Activated B cell treated with CpG ODN at 0.5 μM for 24 hours (primary cell): Measurements from ENCODE around the gene DGKB. TPM values are rescaled to one million over a fixed set of nuclear protein-coding genes. Genes with fewer than 3 reads are reported as not detected.

ENCODE experiments used
- ATAC-seq: fragments of 200-7000 bp; cut with Tn5 transposase; one replicate; pipeline ENCODE4 v1.10.0; 2021; ENCODE audit warnings: low read depth, mild to moderate bottlenecking, moderate library complexity
- CTCF ChIA-PET: fragments of 350-600 bp; sonication (Branson Sonifier 250); formaldehyde crosslinking; loops from one replicate; lab custom pipeline; 2021; ENCODE audit warnings: antibody characterized with exemption; lab: Charles Lee
- POLR2A ChIA-PET: fragments of 350-600 bp; sonication (Branson Sonifier 250); formaldehyde crosslinking; loops from one replicate; lab custom pipeline; 2021; ENCODE audit warnings: antibody characterized with exemption; lab: Charles Lee
- DNase-seq: peaks from one replicate; pipeline ENCODE4 v3.0.0; 2022
- H3K27ac Mint-ChIP-seq: one replicate; pipeline ENCODE4 v1.8.0; 2020; ENCODE audit warnings: mixed read lengths
- H3K27me3 Mint-ChIP-seq: one replicate; pipeline ENCODE4 v1.8.0; 2021; ENCODE audit warnings: mixed read lengths
- H3K36me3 Mint-ChIP-seq: one replicate; pipeline ENCODE4 v1.8.0; 2021; ENCODE audit warnings: low read depth, mixed read lengths
- H3K4me1 Mint-ChIP-seq: one replicate; pipeline ENCODE4 v1.8.0; 2021; ENCODE audit warnings: mixed read lengths
- H3K4me3 Mint-ChIP-seq: one replicate; pipeline ENCODE4 v1.8.0; 2020; ENCODE audit warnings: mild to moderate bottlenecking, mixed read lengths
- H3K9me3 Mint-ChIP-seq: one replicate; pipeline ENCODE4 v1.8.0; 2020; ENCODE audit warnings: mixed read lengths
- CTCF ChIP-seq: fragments of 200-600 bp; IDR thresholded peaks from one replicate; pipeline ENCODE4 v1.8.0; 2022; ENCODE audit warnings: antibody characterized with exemption, mild to moderate bottlenecking
- intact Hi-C: fragments of 100-400 bp; cut with micrococcal nuclease; formaldehyde crosslinking; loops from one replicate; pipeline ENCODE4 v1.15.1; 2024
- total RNA-seq: library from RNA; stranded (reverse); gene quantifications from 2 replicates; pipeline ENCODE4 v1.2.3, GENCODE V29; 2022

The DGKB gene
- total RNA-seq, 1 donor from 2014 or later, result not detected

GRCh38 chr7:14666304-14666703, 236.2 kb downstream of the DGKB start:
- intact Hi-C loops, result no loop called here
- Mint-ChIP-seq H3K9me3 (no peaks in the 10 kb centered on the region), H3K4me3 (no peak overlapping the region), H3K27me3 (no peaks in the 10 kb centered on the region), H3K27ac (no peak overlapping the region), H3K36me3 (no peaks in the 10 kb centered on the region), H3K4me1 (no peaks in the 10 kb centered on the region)
- no peak for TF ChIP-seq CTCF
- no peak for ATAC-seq
- DNase-seq, result no peak
- ChIA-PET POLR2A (no interaction called here), CTCF (interaction anchor here (1.9 kb wide), 1 partner anchor 25 kb away, joined by 4 read pairs; no protein-coding TSS in a partner anchor)

GRCh38 chr7:14639801-14640200, 262.8 kb downstream of the DGKB start:
- intact Hi-C loops, result no loop called here
- no peak for DNase-seq
- no peak overlapping the region for H3K27ac Mint-ChIP-seq
- TF ChIP-seq CTCF, result no peak
- H3K4me3 Mint-ChIP-seq, result no peak overlapping the region
- ATAC-seq, result no peak
- ChIA-PET POLR2A (no interaction called here), CTCF (no interaction called here)
- no peaks in the 10 kb centered on the region for H3K4me1 Mint-ChIP-seq
- H3K27me3 Mint-ChIP-seq, result no peaks in the 10 kb centered on the region
- peaks cover 11% of the 10 kb centered on the region for H3K9me3 Mint-ChIP-seq
- H3K36me3 Mint-ChIP-seq, result no peaks in the 10 kb centered on the region

- ATAC-seq (no peak), DNase-seq (no peak)
- POLR2A ChIA-PET, result no interaction called here
- H3K9me3 Mint-ChIP-seq, result peaks cover 7% of the 10 kb centered on the region
- CTCF ChIA-PET, result no interaction called here
- no peak overlapping the region for H3K27ac Mint-ChIP-seq
- H3K36me3 Mint-ChIP-seq, result no peaks in the 10 kb centered on the region
- H3K4me3 Mint-ChIP-seq, result no peak overlapping the region
- TF ChIP-seq CTCF, result no peak
- intact Hi-C loops, result no loop called here
- H3K27me3 Mint-ChIP-seq, result no peaks in the 10 kb centered on the region
- no peaks in the 10 kb centered on the region for H3K4me1 Mint-ChIP-seq
Measured at GRCh38 chr7:14639329-14639728, 263.2 kb downstream of the DGKB start.

- Mint-ChIP-seq H3K4me1 (no peaks in the 10 kb centered on the region), H3K9me3 (peaks cover 2% of the 10 kb centered on the region), H3K27me3 (no peaks in the 10 kb centered on the region), H3K27ac (no peak overlapping the region), H3K4me3 (no peak overlapping the region), H3K36me3 (no peaks in the 10 kb centered on the region)
- CTCF ChIA-PET, result no interaction called here
- TF ChIP-seq CTCF, result no peak
- ATAC-seq, result no peak
- intact Hi-C loops, result no loop called here
- POLR2A ChIA-PET, result no interaction called here
- no peak for DNase-seq
Measured at GRCh38 chr7:14637968-14638367, 264.6 kb downstream of the DGKB start.

- no peak overlapping the region for H3K4me3 Mint-ChIP-seq
- intact Hi-C loops, result no loop called here
- DNase-seq (no peak), ATAC-seq (no peak)
- no peak overlapping the region for H3K27ac Mint-ChIP-seq
- ChIA-PET POLR2A (no interaction called here), CTCF (no interaction called here)
- H3K36me3 Mint-ChIP-seq, result no peaks in the 10 kb centered on the region
- H3K27me3 Mint-ChIP-seq, result no peaks in the 10 kb centered on the region
- no peaks in the 10 kb centered on the region for H3K9me3 Mint-ChIP-seq
- no peaks in the 10 kb centered on the region for H3K4me1 Mint-ChIP-seq
- TF ChIP-seq CTCF, result no peak
Measured at GRCh38 chr7:14635955-14636354, 266.6 kb downstream of the DGKB start.
